GM21390 (cell line): ENCODE measurements around the gene GABARAP.

Source experiments
- ATAC-seq: cut with Tn5 transposase; IDR thresholded peaks from one replicate; pipeline ENCODE4 v1.9.1; 2021; ENCODE audit not compliant: unreplicated experiment

Gene GABARAP

DNA sequence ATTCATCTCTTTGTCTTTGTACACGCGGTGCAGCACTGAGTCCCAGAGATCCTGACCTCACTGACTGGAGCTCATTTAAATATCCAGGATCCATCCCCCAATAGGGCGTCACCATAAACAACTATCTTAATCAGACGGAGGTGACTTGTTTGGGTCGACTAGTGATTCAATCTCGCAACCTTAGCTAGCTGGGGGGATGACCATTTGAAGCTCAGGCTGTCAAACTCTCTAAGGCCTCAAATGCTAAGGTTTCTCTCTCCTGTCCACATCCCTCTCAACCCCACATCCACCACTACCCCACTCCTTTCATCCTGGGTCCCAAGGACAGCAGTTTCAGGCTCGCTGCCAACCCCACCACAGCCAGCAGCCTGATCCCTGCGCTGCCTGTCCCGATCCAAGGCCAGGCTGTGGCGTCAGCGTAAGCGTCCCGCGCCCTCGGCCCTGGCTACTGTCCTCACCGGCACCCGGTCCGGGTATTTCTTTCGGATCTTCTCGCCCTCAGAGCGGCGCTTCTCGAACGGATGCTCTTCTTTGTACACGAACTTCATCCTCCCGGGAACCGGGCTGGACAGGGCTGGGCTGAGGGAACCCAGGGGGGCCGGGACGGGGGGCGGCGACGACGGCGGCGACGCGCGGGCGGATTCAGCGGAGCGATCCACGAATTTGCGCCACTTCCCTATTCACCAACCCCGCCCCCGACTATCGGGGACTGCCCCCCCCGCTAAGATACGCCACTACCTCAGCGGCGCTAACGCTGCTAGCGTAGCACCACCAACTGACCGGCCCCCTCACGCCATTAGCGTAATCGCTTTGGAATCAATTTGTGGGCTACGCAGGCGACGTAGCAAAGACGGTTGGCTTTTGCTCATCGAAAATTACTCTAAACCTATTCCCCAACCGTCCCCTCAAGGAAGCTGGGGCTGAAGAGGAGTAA lies at the start of gene GABARAP:
GABARAP (minus strand) TSS at position 667 of the 934 bp plus-strand sequence; CDS start at position 548, 119 bp downstream.
- no peak for ATAC-seq

DNA sequence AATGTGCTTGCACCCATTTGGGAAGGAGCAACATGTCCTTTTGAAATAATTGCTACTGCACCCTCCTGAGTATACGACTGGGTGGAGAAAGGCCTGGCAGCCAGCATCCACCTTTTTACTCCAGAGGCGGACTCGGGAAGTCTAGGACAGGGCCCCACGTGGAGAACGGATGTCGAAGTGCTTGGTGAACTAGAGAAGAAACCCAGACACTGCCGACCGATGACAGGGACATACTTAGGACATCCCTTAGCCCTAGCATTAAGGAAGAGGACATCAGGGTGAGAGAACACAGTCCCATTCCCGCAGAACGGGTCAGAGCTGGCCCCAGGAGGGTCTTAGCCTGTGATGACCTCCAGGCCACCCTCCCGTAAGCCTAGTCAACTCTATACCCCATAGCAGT lies 48.4 kb upstream of the GABARAP start:
- no peak for ATAC-seq

DNA sequence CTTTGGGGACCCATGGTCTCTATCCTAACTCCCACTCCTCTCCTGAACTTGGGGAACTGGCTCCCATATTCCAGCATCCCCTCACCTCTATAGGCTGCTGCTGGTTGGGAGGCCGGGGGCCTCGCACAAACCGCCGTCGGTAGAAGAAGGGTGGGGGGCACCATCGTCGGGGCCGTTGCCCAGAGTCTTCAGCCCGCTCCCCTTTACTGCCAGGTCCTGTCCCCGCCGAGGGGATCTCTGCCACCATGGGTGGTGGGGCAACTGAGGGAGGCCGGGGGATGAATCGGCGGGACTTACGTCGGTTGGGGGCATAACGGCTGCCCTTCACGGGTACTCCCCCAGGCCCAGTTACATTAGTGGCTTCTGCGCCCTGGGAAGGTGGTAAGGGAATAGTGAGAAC lies 47.9 kb upstream of the GABARAP start:
- no peak for ATAC-seq

DNA sequence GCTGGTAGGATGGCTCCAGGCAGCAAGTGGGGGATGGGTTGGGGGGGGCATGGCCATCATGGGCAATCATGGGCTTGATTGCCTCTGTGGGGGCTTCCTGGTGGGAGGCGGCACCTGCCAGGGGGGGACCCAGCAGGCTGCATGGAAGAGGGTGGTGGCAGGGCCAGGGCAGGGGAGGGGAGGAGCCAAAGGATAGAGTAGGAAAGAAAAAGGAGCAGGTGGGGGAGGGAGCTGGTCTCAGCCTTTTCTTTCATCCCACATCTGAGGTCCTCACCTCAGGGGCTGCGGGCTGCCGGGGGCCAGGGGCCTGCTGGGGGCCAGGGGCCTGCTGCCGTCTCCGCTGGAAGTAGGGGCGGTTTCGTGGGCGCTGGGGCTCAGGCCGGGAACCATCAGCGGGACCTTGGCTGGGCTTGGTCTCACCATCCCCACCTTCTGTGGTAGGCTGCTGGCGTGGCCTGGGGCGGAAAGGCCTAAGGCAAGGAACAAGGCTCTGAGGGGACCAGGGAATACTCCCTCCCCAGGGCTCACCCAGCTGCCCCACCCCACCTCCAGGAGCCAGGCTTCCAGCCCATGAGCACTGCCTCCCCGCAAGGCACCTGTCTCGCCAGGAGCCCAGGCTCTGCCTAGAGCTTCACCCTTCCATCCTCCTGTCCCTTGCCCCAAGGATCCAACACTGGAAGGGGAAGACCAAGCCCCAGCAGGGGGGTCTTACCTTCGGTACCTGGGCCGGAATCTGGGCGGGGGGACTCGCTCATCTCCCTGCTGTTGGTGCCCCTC lies 47.2 kb upstream of the GABARAP start:
- ATAC-seq: no peak

DNA sequence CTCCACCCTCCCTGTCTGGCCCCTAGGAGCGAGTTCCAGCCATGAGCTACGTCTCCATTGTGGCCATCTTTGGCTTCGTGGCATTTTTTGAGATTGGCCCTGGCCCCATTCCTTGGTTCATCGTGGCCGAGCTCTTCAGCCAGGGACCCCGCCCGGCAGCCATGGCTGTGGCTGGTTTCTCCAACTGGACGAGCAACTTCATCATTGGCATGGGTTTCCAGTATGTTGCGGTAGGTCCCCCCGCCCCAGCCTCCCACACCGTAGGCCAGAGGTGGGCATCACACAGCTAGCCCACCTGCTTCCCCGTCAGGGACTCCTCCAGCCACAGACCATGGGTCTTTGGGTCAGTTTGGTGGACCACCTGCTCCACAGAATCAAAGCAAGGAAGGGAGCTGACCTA lies 43.4 kb upstream of the GABARAP start:
- no peak for ATAC-seq

DNA sequence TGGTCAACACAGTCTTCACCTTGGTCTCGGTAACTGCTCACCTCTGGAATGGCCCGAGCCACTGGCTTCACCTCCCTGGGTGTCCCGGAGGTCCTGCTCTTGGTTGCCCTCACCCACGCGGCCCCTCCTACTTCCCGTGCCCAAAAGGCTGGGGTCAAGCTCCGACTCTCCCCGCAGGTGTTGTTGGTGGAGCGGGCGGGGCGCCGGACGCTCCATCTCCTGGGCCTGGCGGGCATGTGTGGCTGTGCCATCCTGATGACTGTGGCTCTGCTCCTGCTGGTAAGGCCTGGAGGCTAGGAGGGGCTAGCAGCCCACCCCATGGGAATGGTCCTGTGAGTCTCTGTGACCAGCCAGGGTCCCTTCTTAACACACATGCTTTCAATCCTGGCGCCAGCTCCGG lies 42.7 kb upstream of the GABARAP start:
- ATAC-seq: no peak

DNA sequence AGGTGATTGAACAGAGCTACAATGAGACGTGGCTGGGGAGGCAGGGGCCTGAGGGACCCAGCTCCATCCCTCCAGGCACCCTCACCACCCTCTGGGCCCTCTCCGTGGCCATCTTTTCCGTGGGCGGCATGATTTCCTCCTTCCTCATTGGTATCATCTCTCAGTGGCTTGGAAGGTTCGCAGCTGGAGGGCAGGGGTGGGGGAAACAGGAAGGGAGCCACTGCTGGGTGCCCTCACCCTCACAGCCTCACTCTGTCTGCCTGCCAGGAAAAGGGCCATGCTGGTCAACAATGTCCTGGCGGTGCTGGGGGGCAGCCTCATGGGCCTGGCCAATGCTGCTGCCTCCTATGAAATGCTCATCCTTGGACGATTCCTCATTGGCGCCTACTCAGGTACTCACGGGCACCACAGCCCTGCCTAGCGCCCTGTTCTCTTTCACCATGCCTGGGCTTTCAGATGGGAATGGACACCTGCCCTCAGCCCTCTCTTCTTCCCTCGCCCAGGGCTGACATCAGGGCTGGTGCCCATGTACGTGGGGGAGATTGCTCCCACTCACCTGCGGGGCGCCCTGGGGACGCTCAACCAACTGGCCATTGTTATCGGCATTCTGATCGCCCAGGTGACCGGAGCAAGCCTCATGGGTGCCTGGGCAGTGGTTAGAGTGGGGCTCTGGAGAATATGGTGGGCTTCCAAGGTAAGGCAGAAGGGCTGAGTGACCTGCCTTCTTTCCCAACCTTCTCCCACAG lies 41.4 kb upstream of the GABARAP start:
- ATAC-seq: no peak

DNA sequence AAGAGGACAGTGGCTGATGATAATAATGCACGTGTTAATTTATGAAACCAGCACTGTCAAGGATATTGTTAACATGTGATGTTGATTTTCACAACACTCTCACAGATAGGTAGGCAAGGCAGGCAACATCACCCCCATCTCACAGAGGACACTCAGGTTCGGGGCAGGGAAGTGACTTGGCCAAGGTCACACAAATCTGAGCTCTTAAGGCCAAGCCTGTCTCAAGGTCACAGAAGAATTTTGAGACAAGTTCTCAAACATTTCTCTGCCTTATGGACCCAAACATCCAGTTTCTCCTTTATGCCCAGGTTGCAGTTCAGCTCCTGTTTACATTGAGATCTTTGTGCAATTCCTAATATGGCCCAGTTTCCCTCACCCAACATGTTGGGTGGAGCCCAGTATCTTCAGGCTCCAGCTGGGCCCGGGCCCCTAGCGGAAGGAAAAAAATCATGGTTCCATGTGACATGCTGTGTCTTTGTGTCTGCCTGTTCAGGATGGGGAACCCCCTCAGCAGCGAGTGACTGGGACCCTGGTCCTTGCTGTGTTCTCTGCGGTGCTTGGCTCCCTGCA lies 40.6 kb upstream of the GABARAP start:
- ATAC-seq: no peak

DNA sequence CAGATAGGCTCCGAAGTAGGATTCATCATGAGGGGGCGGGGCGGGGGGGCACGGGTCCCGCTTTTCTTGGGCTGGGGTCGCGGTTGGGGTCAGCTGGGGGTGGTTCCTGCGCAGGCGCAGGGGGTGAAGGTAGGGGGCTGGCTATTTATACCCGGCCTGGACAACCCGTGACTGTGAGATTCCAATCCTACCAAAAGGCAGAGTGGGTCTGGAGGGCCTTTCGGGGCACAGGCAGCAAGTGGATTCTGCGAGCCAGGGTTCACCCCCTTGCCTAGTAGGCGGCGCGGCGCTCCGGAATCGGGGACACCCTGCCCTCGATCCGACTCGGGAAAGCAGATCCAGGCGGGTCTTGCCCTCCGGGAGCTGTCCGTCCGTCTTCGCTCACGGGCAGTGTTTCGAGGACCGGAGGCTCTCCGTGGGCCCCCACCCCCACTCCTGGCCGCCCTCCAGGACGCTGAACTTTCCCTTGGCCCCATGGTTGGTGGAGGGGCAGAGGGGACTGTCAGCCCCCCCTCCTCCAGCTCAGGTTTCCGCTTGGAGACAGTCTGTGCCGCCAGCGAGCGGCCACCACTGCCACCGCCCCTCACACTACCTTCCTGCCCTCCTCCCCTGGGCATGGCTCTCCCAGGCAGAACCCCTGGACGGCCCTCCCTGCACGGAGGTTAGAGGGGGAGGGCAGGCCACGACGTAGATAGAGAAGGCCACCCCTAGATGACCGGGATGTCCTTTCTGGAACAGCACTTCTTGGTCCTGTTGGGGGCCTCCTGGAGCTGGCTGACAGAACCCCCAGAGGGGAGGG lies 39.9 kb upstream of the GABARAP start:
- ATAC-seq: no peak

DNA sequence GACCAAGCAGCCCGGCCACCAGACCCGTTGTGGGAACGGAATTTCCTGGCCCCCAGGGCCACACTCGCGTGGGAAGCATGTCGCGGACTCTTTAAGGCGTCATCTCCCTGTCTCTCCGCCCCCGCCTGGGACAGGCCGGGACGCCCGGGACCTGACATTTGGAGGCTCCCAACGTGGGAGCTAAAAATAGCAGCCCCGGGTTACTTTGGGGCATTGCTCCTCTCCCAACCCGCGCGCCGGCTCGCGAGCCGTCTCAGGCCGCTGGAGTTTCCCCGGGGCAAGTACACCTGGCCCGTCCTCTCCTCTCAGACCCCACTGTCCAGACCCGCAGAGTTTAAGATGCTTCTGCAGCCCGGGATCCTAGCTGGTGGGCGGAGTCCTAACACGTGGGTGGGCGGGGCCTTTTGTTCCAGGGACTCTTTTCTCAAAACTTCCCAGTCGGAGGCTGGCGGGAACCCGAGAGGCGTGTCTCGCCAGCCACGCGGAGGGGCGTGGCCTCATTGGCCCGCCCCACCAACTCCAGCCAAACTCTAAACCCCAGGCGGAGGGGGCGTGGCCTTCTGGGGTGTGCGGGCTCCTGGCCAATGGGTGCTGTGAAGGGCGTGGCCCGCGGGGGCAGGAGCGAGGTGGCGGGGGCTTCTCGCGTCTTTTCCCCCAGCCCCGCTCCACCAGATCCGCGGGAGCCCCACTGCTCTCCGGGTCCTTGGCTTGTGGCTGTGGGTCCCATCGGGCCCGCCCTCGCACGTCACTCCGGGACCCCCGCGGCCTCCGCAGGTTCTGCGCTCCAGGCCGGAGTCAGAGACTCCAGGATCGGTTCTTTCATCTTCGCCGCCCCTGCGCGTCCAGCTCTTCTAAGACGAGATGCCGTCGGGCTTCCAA lies 39.1 kb upstream of the GABARAP start, which contains the start of gene SLC2A4:
SLC2A4 (plus strand) TSS at position 645 of the 879 bp plus-strand sequence; CDS start at position 862, 217 bp downstream.
- ATAC-seq: no peak

DNA sequence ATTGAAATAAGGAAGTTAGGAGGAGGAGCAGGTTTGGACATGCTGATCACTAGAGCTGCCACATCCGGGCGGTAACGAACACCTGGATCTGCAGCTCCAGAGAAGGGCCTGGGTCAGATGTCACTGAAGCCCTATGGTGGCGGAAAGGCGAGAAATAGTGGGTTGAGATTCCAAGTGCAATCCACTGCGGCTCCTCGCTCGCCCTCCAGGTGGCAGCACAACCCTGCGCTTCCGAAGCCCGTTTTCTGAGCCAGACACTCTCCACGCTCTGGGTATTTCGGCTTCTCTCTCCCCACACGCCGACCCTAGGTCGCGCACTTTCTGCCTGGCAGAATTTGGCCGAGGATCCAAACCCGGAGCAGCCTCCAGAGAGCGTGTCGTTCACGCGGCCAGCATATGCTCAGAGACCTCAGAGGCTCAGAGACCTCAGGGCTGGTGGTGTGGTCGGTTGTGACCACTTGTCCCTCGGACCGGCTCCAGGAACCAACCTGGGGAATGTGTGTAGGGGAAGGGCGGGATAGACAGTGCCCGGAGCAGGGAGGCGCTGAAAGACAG lies 38.3 kb upstream of the GABARAP start:
- no peak for ATAC-seq

DNA sequence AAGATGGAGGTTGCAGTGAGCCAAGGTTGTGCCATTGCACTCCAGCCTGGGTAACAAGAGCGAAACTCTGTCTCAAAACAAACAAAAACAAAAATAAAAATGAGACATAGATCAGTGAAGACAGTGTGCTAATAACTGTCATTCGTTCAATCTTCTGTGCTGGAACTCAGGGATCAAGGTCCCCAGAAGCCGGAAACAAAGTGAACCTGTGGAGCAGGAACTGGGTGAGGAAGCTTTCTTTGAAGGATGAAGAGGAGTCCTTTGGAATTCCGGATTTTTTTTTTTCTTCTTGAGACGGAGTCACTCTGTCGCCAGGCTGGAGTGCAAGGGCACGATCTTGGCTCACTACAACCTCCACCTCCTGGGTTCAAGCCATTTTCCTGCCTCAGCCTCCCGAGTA lies 37.2 kb upstream of the GABARAP start:
- no peak for ATAC-seq

DNA sequence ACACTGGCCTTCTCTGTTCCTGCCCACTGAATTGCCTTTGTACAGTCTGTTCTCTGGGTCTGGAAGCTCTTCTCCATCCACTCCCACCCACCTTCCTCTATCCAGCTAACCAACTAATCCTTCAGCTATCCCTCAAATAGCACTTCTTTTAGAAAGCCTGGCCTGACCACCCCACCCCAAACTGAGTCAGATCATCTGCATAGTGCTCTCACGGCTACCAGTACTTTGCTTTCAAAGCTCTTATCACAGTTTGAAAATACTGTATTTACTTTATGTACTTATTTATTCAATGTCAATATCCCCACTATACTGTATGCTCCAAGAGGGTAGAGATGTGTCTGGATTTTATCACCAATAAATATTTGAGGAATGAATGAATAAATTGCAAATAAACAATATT lies 24.5 kb upstream of the GABARAP start:
- ATAC-seq: no peak

DNA sequence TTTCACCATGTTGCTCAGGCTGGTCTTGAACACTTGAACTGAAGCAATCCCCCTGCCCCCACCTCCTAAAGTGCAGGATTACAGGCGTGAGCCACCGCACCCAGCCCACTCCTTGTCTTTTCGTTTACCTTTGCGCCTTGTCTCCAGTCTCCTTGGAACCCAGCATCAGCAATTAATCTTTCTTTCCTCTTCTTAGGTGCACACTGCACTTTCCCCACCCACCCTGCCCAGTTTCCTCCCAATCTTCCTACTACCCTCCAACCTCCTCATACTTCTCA lies 21.5 kb upstream of the GABARAP start:
- no peak for ATAC-seq

DNA sequence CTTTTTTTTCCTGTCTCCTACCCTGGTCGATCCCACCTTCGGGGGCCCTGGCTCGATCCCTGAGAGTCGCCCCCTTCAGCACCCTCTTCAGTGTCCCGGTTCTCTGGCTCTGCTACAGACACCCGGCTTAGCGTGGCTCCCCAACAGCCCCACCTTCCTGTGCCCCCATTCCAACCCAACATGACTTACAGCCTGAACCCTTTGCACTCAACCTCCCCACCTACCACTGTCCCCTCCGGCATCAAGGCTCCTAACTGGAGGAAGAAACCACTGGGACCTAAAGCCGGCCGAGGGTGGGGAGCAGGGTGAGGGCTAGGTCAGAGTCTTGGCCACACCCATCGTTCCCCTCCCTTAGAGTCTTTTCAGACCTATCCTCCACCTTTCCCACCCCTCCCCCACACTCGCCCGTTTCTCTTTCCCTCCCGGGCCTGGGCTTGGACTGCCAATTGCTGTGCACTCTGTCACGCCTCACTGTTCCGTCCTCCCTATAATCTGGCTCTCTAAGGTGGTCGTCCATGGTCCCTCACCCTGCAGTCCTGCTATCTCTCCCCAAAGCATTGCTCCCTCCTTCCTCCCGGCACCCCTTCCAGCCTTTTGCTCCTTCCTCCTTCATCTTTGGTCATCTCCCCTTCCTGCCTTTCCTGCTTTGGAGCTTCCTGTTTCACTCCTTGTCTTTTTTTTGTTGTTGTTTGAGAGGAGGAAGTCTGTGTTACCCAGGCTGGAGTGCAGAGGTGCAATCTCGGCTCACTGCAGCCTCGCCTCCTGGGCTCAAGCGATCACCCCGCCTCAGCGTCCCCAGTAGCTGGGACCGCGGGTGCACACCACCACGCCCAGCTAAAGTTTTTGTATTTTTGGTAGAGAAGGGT lies 20.9 kb upstream of the GABARAP start:
- no peak for ATAC-seq

DNA sequence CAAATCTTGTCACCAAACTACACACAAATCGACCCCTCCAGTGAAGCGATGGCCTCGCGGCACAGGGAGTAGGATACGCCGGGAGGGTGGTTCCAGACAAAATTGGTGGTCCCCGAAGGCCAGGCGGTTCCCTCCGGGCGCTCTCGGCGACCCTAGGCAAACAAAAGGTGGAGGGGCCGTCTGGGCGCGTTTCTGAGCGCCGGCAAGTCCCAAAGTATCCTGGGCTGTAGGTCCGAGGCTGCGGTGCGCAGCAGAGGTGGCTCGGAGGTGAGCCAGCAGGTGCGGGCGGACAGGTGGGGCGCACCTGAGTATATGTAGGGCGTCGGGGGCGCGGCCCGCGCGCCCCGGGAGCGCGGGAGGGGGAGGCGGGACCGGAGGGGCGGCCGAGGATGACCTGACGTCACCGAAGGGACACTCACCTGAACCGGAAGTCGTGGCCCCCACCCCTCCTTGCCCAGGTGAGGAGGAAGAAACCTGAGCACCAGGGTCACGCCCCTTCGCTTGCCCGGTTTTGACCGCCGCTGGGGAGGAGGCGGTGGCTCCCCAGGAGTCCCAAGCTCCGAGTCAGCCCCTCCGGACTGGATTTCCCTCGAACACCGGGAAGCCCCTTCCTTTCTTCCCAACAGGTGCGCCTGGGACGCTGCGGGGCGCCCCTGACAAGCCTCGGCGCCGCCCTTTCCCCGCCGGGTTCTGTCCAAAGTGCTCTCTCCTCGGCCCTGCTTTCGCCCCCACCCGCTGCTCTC lies 20.1 kb upstream of the GABARAP start, which contains the start of gene CLDN7:
CLDN7 (minus strand) TSS at position 287 of the 743 bp plus-strand sequence. CDS start 435 bp downstream, outside the sequence.
- no peak for ATAC-seq
